ENCODE measurements around the gene ZNF438. TPM values are rescaled to one million over a fixed set of nuclear protein-coding genes. Genes with fewer than 3 reads are reported as not detected.

Gene ZNF438
- total RNA-seq, 1 experiment from 2014 or later, result 2.6 TPM

DNA sequence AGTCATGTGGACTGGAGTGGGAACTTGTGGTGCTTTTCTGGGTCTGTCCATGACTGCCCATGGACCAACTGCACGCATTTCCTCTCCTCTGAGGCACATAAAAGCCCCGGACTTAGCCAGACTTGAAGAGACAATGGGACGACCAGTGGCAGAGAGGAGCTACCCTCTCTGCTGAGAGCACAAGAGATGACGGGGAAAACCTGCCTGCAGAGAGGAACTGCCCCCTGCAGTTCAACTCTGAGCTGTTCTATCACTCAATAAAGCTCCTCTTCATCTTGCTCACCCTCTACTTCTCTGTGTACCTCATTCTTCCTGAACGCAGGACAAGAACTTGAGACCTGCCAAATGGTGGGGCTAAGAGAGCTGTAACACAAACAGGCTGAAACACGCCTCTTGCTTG, 184.5 kb downstream of the ZNF438 start:
- no peak for DNase-seq (ENCODE audit: low read depth)
- in situ Hi-C loops (cut with HindIII; ENCODE audit: low pct_unique_long_range_greater_than_20kb, low sequenced_read_pairs), result no loop called here

DNA sequence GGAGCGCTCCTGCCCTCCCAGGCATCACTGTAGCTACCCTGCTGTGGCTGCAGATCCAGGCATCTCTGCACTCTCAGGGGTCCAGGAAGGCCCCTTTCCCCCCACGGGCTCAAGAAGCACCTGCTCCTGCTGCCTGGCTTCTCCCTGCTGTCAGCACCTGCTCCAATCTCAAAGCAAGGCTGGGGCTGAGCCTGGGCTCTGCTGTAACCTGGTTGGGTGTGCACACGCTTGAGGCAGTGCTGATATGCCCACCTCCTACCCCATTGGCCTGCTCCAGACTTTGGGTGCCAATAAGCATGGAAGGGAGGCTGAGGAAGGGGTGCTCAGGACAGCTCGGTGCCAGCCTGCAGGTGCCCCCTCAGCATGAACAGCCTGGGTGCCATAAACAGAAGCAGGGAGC, 185.0 kb downstream of the ZNF438 start:
- in situ Hi-C loops (cut with HindIII; ENCODE audit: low pct_unique_long_range_greater_than_20kb, low sequenced_read_pairs), result no loop called here
- no peak for DNase-seq (ENCODE audit: low read depth)

DNA sequence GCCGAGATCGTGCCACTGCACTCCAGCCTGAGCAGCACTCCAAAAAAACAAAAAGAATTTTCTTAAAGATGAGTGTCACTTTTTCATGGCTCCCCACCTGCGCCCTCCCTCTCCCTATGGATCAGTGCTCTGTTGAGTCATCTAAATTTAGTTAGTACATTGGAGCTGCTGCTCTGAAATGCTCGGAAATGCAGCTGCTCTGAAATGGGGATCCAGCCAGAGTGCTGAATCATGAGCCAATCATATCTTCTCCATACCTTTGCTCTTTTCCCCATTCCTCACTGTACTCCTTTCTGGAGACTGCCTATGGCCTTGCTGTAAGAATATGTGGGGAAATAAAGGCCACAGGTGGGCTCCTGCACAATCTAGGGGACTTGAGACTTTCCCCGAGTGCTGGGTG, 188.8 kb downstream of the ZNF438 start:
- in situ Hi-C loops (cut with HindIII; ENCODE audit: low pct_unique_long_range_greater_than_20kb, low sequenced_read_pairs), result no loop called here

DNA sequence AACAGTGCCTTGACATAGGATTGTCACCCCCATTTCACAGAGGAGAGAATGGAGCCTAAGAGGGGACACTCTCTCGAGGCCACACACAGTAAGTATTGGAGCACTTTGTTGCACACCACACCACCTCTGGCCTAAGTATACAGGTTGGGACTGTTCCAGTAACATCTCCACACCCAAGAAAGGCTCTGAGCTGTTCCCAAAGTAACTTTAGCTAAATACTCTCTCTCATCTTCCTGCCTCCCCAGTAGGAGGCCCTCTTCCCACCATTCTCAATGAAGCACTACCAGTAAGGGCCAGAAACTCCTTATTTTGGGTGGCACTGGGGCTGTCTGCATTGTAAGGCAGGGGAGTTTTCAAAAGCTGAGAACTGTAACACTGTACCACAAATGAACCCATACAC, 189.5 kb downstream of the ZNF438 start:
- no peak for DNase-seq (ENCODE audit: low read depth)
- in situ Hi-C loops (cut with HindIII; ENCODE audit: low pct_unique_long_range_greater_than_20kb, low sequenced_read_pairs), result no loop called here

More for the DNA sequence above, 188.8 kb downstream of the ZNF438 start:
- no peak for DNase-seq (ENCODE audit: low read depth)

DNA sequence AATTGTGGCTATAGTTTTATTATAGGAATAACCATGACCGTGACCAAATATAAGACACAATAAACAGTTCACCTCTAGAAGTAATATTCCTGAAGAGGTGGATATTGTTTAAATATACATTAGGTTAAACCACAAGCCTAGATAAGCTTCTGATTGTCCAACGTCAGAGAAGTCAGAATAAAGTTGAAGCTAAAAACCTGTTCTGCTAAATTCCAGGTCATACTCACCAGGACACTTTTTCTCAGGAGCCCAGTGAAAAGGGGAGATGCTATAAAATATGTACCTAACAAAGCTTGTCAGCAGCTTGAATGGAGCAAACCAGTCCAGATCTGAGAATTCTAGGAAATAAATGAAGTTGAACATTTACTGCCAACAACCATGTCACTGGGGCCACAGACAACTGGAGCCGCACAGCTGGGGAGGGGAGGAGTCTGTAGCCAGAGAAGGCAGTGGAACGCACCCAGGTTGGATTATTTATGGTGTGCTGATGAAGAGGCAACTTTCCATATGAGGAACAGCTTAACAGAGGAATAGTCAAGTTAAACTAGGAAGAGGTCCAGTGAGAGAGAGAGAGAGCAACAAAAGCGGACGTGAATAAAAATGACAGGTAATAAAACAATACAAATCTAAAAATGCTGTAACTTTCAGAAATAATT, 191.1 kb downstream of the ZNF438 start:
- in situ Hi-C loops (cut with HindIII; ENCODE audit: low pct_unique_long_range_greater_than_20kb, low sequenced_read_pairs), result no loop called here
- DNase-seq (ENCODE audit: low read depth), result no peak

DNA sequence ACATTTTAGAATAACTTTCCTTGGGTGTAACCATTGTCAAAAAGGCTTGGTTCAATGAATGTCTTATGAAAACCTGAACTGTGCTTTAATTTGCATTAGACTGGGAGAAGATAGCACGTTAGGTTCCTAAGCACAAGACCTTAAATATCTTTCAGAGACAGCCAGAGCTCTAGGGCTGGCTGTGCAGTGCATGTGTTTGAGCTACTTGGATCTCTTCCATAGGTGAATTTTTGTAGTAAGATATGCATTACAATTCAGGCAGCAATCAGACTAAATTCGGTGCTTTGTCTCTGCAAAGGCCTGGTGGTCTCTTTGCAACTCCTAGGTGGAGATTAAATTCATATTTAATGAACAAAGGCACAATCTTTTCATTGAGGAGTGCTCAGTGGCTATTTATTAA, 192.0 kb downstream of the ZNF438 start:
- in situ Hi-C loops (cut with HindIII; ENCODE audit: low pct_unique_long_range_greater_than_20kb, low sequenced_read_pairs), result no loop called here
- DNase-seq (ENCODE audit: low read depth), result no peak

DNA sequence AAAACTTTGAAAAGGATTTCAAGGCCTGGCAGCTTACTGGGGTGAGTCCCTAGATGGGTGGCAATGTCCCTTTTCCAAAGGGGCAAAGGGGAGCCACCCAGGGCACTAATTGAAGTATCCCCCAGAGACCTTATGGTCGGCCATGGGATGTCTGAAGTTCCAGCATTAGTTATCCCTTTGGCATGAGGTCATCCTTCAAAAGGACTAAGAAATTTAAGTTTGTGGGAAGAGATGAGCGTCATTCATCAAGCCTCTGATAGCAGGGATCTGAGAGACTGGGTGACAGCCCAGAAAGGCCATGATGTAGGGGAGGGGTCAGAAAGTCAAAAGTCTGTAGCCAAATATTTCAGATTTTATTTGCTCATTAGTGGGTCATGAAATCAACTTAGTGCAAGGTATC, 195.3 kb downstream of the ZNF438 start:
- no peak for DNase-seq (ENCODE audit: low read depth)
- in situ Hi-C loops (cut with HindIII; ENCODE audit: low pct_unique_long_range_greater_than_20kb, low sequenced_read_pairs), result no loop called here

DNA sequence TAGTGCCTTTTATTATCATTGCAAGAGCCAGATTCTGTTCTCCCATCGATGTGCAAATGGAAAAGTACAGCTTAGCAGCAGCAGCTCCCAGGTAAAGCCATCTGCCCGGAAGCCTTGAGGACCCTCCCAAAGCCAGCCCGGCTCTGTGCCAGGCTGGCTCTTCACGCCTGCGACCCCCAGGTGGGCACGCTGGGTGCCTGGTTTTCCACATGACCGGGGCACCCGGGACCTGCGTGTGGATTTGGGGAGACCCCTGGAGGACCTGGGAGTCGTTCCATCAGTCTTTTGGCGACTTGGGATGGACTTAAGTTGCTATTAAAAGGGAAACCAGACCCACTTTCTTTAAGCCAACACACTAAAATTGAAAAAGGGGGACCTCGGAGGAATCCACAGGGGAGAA, 196.5 kb downstream of the ZNF438 start:
- DNase-seq (ENCODE audit: low read depth), result no peak
- in situ Hi-C loops (cut with HindIII; ENCODE audit: low pct_unique_long_range_greater_than_20kb, low sequenced_read_pairs), result no loop called here

DNA sequence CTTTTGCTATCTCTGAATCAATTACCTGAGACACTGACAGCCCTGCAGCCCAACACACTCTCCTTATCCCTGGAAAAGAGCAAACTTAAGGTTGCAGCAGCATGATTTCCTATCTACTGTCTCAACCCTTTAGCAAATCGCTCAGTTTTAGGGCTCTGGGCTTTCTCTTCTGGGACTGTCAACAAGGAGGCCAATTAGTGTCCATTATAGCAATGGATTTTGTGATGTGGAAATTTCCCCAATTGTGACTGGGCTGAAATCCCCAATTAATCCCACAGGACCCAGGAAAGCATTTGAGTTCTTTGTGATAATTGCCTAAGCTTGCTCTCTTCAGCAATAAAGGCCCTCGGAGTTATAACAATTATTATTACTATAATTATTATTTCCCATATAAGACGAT, 197.0 kb downstream of the ZNF438 start:
- no peak for DNase-seq (ENCODE audit: low read depth)
- in situ Hi-C loops (cut with HindIII; ENCODE audit: low pct_unique_long_range_greater_than_20kb, low sequenced_read_pairs), result no loop called here

DNA sequence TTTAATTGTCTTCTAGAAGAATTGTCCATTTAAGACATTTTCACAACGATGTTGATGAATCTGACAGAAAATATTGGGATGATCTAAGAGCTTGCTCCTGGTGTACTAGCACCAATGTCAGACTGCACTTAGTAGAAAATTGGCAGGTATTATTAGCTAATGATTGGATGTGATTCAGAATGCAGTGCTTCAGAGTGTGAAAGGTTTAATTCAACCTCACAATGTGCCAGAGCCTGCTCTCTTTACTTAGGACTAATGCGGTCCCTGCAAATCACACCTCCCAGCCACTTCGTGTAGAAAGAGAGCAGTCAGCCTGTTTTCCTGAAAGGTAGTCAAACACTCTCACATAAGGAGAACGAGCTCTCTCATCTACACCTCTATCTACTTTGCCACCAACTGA, 197.5 kb downstream of the ZNF438 start:
- in situ Hi-C loops (cut with HindIII; ENCODE audit: low pct_unique_long_range_greater_than_20kb, low sequenced_read_pairs), result no loop called here
- no peak for DNase-seq (ENCODE audit: low read depth)

DNA sequence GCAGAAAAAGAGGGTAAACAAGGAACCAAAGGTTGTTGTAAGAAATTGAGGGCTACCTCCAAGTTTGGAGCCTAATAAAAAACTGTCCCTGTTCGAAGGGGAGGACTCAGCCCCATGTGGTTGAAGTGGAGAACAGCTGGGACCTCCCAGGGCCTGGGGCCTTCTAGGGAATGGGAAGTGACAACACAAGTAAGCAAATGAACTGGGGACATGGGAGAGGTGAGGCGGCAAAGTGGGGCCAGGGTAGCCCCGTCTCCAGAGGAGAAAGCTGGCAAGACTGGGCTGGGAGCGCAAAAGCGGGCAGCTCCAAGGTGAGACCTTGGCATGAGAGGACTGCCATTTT, 198.1 kb downstream of the ZNF438 start:
- in situ Hi-C loops (cut with HindIII; ENCODE audit: low pct_unique_long_range_greater_than_20kb, low sequenced_read_pairs), result no loop called here

DNA sequence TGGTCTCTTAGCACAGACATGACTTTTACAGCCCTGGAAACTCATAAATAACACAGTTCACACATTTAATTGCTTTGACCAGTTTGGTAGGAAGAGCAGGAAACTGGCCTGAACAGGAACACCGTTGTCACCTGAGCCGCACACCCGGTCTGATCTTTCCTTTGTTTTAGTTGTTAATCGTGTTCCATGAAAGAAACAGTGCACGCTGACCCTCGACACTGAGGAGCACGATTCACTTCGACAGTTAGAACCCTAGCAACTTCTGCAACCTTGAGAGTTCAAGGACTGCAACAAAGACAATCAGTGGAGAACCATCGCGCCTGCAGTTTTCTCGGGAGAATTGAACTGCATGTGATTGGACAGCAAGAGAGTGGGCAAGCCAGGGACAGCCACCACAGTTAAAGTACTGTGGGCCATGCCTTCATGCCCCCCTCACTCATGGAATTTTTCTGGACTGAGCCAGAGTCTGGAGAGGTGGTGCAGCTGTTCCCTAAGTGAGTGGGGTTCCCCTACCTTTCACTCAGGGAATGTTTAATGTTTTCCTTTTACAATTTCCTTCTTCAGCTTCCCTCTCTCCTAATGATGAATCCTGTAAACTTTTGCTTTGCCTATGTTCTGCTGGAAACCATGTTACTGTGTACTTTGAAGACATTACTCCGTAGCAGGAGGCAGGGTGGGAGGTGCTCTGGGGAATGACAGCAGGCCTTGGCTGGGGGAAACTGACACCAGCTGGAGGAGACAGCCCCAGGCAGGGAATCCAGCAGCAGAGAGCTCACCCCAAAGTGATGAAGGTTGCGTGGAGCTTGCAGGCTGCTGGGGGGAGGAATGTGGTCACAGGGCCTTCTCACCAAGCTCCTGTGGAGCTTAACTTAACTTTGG, 198.7 kb downstream of the ZNF438 start:
- in situ Hi-C loops (cut with HindIII; ENCODE audit: low pct_unique_long_range_greater_than_20kb, low sequenced_read_pairs), result no loop called here
- DNase-seq (ENCODE audit: low read depth), result no peak

More for the DNA sequence above, 198.1 kb downstream of the ZNF438 start:
- no peak for DNase-seq (ENCODE audit: low read depth)

DNA sequence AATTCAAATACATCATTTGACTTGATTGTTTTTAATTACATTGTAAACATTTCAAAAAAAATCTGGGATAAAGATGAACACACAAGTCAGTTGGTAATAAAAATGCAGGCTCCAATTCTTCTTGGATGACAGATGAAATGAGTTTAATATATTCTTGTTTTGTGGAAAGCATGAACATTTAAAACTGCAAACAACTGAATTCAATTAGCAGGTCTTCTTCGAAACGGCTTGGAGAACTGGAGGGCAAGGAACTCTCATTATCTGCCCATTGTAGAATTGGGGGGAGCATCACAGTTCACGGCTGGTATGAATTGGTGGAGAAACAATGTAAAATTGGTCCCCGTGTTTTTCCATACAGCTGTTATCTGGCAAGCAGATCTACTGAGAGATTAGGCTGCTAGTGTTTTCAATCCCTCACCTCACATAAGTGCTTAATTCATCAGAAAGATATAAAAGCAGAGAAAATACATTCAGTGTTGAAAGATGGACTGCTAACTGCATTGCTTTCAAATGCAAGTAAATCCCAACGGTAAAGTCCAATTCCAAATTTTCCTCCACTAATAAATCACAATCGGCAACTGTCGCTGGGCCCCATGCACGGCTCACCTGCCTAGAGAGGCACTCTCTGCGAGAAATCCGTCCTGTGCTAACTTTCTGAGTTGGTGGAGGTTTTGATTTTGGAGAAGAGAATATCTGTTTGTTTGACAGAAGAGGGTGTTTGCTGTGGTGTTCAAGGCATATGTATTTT, 199.5 kb downstream of the ZNF438 start:
- DNase-seq (ENCODE audit: low read depth), result no peak
- in situ Hi-C loops (cut with HindIII; ENCODE audit: low pct_unique_long_range_greater_than_20kb, low sequenced_read_pairs), result no loop called here

DNA sequence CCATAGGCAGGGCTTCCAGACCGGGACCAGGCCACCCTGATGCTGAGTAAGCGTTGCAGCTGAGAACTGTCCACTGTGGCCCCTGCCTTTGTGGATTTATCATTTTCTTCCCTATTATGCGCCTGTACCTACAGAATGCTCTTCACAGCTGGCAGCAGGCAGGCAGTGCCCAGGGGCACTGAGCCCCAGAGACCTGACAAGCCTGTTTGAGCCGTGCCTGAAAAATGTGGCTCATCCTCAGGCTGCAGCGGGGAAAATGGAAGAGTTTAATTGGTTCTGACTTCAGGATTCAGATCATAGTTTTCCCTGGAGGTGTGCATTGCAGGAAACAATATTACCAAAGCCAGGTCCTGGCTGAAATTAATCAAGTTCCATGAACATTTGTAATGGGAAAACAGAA, 200.2 kb downstream of the ZNF438 start:
- DNase-seq (ENCODE audit: low read depth), result no peak
- in situ Hi-C loops (cut with HindIII; ENCODE audit: low pct_unique_long_range_greater_than_20kb, low sequenced_read_pairs), result no loop called here

DNA sequence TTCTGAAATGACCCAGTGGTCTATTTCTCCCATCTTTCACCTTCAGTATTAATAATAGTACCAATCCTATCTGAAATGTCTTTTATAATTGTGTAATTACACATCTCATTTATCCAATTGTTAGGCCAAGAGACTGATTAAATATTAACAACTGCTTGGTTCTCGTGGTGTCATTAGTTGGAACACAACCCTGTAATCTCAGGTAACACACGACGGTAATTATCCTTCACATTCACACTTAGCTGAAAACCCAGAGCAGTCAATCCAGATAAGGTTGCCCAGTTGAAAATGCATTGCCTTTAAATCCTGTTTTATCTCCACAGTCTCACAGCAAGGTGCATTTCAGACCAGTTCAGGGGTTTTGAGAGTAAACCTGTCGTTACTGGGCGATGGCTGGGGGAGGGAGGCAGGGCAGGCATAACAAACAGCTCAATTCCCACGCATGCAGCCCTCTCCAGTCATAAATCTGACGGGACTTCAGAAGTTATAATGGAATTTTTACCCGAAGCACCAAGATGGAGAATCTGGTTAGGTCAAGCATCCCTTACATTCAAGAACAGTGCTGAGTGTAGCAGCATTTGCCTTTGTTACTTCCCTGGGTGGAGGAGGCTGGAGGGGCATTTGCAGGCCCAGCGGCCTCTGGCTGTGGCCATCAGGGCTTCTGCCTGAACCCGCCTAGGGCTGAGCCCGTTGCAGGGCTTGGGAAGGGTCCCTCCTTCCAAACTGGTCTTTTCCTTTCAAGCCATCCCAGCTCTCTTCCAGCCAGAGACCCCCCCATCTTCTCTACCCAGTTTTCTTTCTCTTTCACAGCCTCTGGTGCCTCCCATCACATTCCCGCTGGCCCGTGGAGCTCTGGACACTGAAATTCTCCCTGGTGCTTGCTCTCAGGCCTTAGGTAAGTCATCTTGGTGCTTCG, 201.1 kb downstream of the ZNF438 start:
- in situ Hi-C loops (cut with HindIII; ENCODE audit: low pct_unique_long_range_greater_than_20kb, low sequenced_read_pairs), result no loop called here
- no peak for DNase-seq (ENCODE audit: low read depth)

DNA sequence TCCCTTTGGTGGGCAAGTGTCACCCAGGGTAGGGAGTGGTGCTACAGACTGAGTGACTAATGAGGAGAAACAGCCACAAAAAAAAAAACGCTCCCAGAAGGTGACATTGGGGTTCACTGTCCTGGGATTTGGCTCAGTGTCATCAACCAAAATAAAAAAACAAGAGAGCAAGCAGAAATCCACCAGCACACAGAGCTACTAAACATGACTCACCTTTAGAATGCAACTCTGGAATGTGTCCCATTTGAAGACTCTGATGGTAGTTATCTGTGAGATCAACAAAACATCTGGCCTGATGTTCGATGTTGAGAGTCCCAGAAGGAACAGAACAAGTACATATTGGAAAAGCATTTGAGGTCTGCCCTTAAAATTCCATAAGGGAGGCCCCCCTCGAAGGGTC, 201.8 kb downstream of the ZNF438 start:
- no peak for DNase-seq (ENCODE audit: low read depth)
- in situ Hi-C loops (cut with HindIII; ENCODE audit: low pct_unique_long_range_greater_than_20kb, low sequenced_read_pairs), result no loop called here

DNA sequence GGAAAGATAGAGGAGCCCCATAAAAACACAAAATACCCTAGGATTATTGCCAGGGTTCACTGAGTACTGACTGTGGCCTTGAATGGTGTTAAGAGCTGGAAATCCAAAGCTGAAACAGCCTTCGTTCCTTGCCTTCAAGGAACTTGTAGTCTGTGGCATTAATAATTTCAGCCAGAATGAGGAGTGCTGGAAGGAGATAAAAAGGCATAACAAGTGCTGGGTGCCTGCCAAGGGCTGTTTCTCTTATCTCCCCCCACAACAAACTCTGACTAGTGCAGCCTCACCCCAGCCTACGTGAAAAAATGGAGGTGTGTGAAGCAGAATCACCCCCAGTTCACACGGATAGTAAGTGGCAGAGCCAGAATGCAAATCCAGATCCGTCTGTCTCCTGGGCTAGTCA, 203.0 kb downstream of the ZNF438 start:
- in situ Hi-C loops (cut with HindIII; ENCODE audit: low pct_unique_long_range_greater_than_20kb, low sequenced_read_pairs), result no loop called here
- no peak for DNase-seq (ENCODE audit: low read depth)

DNA sequence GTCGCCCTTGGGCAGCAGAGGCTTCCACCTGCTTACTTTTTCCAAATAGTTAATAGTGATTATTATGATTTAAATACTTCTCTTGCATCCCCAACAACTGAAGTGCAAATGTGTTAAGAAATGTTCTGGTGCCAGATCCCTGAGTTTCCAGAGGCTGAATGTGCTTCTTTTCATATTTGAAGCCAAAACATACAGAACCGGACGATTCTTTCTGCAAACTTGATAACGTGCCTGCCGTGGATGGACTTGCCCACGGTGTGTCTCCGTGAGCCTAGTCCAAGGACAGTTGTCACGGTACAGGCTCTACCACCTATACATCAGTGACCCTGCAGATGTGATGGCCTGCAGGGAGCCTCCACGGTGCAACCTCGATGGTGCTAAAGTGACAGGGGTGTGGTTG, 203.5 kb downstream of the ZNF438 start:
- DNase-seq (ENCODE audit: low read depth), result no peak
- in situ Hi-C loops (cut with HindIII; ENCODE audit: low pct_unique_long_range_greater_than_20kb, low sequenced_read_pairs), result no loop called here
